GM19395 (cell line): Measurements from ENCODE around the gene TFF1.

Experiments
- ATAC-seq: cut with Tn5 transposase; IDR thresholded peaks from one replicate; pipeline ENCODE4 v1.9.1; 2021; ENCODE audit warnings: mild to moderate bottlenecking, moderate library complexity; ENCODE audit not compliant: unreplicated experiment

Gene TFF1

GRCh38 chr21:42383331-42383730, 17.0 kb upstream of the TFF1 start:
- no peak for ATAC-seq

GRCh38 chr21:42382915-42383314, 16.6 kb upstream of the TFF1 start:
- ATAC-seq = no peak

GRCh38 chr21:42381347-42381984, 15.1 kb upstream of the TFF1 start:
- no peak for ATAC-seq

GRCh38 chr21:42379426-42380215, 13.3 kb upstream of the TFF1 start:
- no peak for ATAC-seq

GRCh38 chr21:42378418-42378817, 12.1 kb upstream of the TFF1 start:
- ATAC-seq = no peak

GRCh38 chr21:42377951-42378340, 11.6 kb upstream of the TFF1 start:
- no peak for ATAC-seq

GRCh38 chr21:42377211-42377950, 11.0 kb upstream of the TFF1 start:
- no peak for ATAC-seq

- no peak for ATAC-seq
These were observed 10.1 kb upstream of the TFF1 start for GRCh38 chr21:42376338-42376982.

GRCh38 chr21:42375966-42376337, 9.6 kb upstream of the TFF1 start:
- no peak for ATAC-seq

GRCh38 chr21:42375506-42375905, 9.2 kb upstream of the TFF1 start:
- no peak for ATAC-seq

- ATAC-seq = no peak
These were observed 8.6 kb upstream of the TFF1 start for GRCh38 chr21:42374864-42375499.

GRCh38 chr21:42374457-42374856, 8.1 kb upstream of the TFF1 start:
- no peak for ATAC-seq

GRCh38 chr21:42373908-42374455, 7.6 kb upstream of the TFF1 start:
- ATAC-seq = no peak

GRCh38 chr21:42373196-42373907, 7.0 kb upstream of the TFF1 start:
- ATAC-seq = no peak

GRCh38 chr21:42370894-42371654, 4.7 kb upstream of the TFF1 start:
- ATAC-seq = no peak

GRCh38 chr21:42369821-42370220, 3.5 kb upstream of the TFF1 start:
- ATAC-seq = no peak

- no peak for ATAC-seq
These were observed 1.2 kb upstream of the TFF1 start for GRCh38 chr21:42367367-42368165.

- no peak for ATAC-seq
These were observed 565 bp downstream of the TFF1 start for GRCh38 chr21:42365770-42366169.
